K562 (cell line): Measurements from ENCODE around the gene NVL. TPM values are rescaled to one million over a fixed set of nuclear protein-coding genes. Genes with fewer than 3 reads are reported as not detected.

Experiments
- ATAC-seq: fragments of 200-7000 bp; cut with Tn5 transposase; 3 replicates; pipeline ENCODE4 v1.9.1; 2020; ENCODE audit warnings: moderate library complexity
- BruUV-seq: library from RNA; stranded (reverse); fragments of 400-500 nt; replicated peaks from 2 replicates; lab custom pipeline; 2021; lab: Mats Ljungman, UMichigan
- CTCF ChIA-PET: fragments of 300-600 bp; formaldehyde crosslinking; extraction: SDS; loops from one replicate; lab custom pipeline; 2021; ENCODE audit warnings: low intra/inter-chr PET ratio; lab: Yijun Ruan, JAX
- POLR2A ChIA-PET: fragments of 300-600, 350-650 bp; sonication (Branson Sonifier 250); formaldehyde crosslinking; extraction: SDS; loops from one replicate; lab custom pipeline; 2021; ENCODE audit warnings: antibody characterized with exemption, inconsistent platforms; lab: Yijun Ruan, JAX
- DNase-seq, 4 experiments: peaks; one replicate each; pipeline versions ENCODE4 v3.0.0 to v3.0.0-alpha.2; 2011 to 2018; ENCODE audit warnings: low spot score in 3 of 4, mixed read lengths in 3 of 4; ENCODE audit errors: extremely low read depth in 1 of 4
- FAIRE-seq: peaks from 2 replicates; lab custom pipeline; 2011; peaks lifted over from hg19 to GRCh38; lab: Jason Lieb, UNC
- H2AFZ ChIP-seq: 2 replicates; pipeline ENCODE4 v1.6.0; 2011; ENCODE audit warnings: low read depth, low read length, control low read depth, inconsistent platforms
- H3K27ac ChIP-seq: fragments of 200-600 bp; 3 replicates; pipeline ENCODE4 v1.8.0; 2011; ENCODE audit warnings: low read depth, mild to moderate bottlenecking, control low read depth, inconsistent platforms, low read length, moderate library complexity, mixed read lengths; ENCODE audit errors: extremely low read depth
- H3K27me3 ChIP-seq, 2 experiments: fragments of 300-600 bp in 1 of 2; 2 replicates in 1 of 2; 3 replicates in 1 of 2; pipeline versions ENCODE4 v1.6.0 to v1.8.0; 2011; ENCODE audit warnings: inconsistent platforms in 2 of 2, low read length in 2 of 2, mild to moderate bottlenecking in 1 of 2, mixed read lengths in 1 of 2, moderate library complexity in 1 of 2; ENCODE audit not compliant: control insufficient read depth in 2 of 2, insufficient read depth in 2 of 2
- H3K36me3 ChIP-seq: fragments of 300-600 bp; 3 replicates; pipeline ENCODE4 v1.8.0; 2011; ENCODE audit warnings: mild to moderate bottlenecking, low read length, inconsistent platforms; ENCODE audit not compliant: control insufficient read depth, insufficient read depth
- H3K4me1 ChIP-seq, 2 experiments: fragments of 200-600 bp in 1 of 2; replicated peaks in 1 of 2; 2 replicates in 1 of 2; 3 replicates in 1 of 2; pipeline versions ENCODE4 v1.5.1 to v1.8.0; 2011; ENCODE audit warnings: inconsistent platforms in 2 of 2, low read length in 2 of 2, mild to moderate bottlenecking in 1 of 2, mixed read lengths in 1 of 2, moderate library complexity in 1 of 2; ENCODE audit not compliant: control insufficient read depth in 2 of 2, insufficient read depth in 2 of 2
- H3K4me2 ChIP-seq: 2 replicates; pipeline ENCODE4 v1.6.1; 2011; ENCODE audit warnings: low read length, control low read depth, inconsistent platforms, mixed read lengths; ENCODE audit not compliant: insufficient read depth
- H3K4me3 ChIP-seq: fragments of 200-600 bp; sonication (generic), shearing (Covaris generic); 2 replicates; pipeline ENCODE4 v1.5.1; 2016; ENCODE audit warnings: control low read depth, inconsistent platforms
- H3K79me2 ChIP-seq: fragments of 200-600 bp; 3 replicates; pipeline ENCODE4 v1.8.0; 2011; ENCODE audit warnings: low read length, inconsistent platforms; ENCODE audit not compliant: control insufficient read depth, insufficient read depth
- H3K9ac ChIP-seq, 2 experiments: 2 replicates each; pipeline versions ENCODE4 v1.6.0 to v1.6.1; 2011; ENCODE audit warnings: low read depth in 2 of 2, low read length in 2 of 2, control low read depth in 1 of 2, inconsistent platforms in 1 of 2, mild to moderate bottlenecking in 1 of 2, mixed read lengths in 1 of 2; ENCODE audit not compliant: insufficient read depth in 1 of 2
- H3K9me1 ChIP-seq: one replicate; pipeline ENCODE4 v1.6.0; 2011; ENCODE audit warnings: inconsistent platforms, mild to moderate bottlenecking, low read length, moderate library complexity; ENCODE audit not compliant: control insufficient read depth, insufficient read depth
- H3K9me3 ChIP-seq: replicated peaks from 2 replicates; pipeline ENCODE4 v1.5.1; 2011; ENCODE audit warnings: low read depth, low read length, inconsistent platforms; ENCODE audit not compliant: control insufficient read depth, insufficient read depth
- H4K20me1 ChIP-seq: replicated peaks from 2 replicates; pipeline ENCODE4 v1.6.1; 2011; ENCODE audit warnings: low read length, inconsistent platforms, mixed read lengths; ENCODE audit not compliant: control insufficient read depth, insufficient read depth
- CBFA2T3 ChIP-seq: fragments of 450-650 bp; IDR thresholded peaks from 2 replicates; pipeline ENCODE4 v1.6.1; 2017
- FOXJ3 ChIP-seq: sonication (generic); formaldehyde crosslinking; IDR thresholded peaks from 2 replicates; pipeline ENCODE4 v1.4.0; 2020; ENCODE audit warnings: mild to moderate bottlenecking, missing genetic modification reagents
- FUS ChIP-seq: fragments of 200-400 bp; formaldehyde crosslinking; optimal IDR thresholded peaks from 2 replicates; pipeline ENCODE3; 2017; ENCODE audit warnings: low read depth, low read length
- HIVEP1 ChIP-seq: fragments of 250-450 bp; sonication (Bioruptor Pico); IDR thresholded peaks from 2 replicates; pipeline ENCODE4 v1.4.0; 2020; ENCODE audit warnings: mild to moderate bottlenecking
- MYC ChIP-seq, 2 experiments: fragments of 250-450 bp in 1 of 2; sonication (Bioruptor Pico) in 1 of 2; IDR thresholded peaks; 2 replicates each; pipeline versions ENCODE4 v1.5.1 to v1.6.1; 2012 to 2021; ENCODE audit warnings: low read depth in 2 of 2, borderline replicate concordance in 1 of 2, improper control_type of control experiment in 1 of 2, low read length in 1 of 2, mild to moderate bottlenecking in 1 of 2, moderate library complexity in 1 of 2
- NFIX ChIP-seq: fragments of 250-450 bp; sonication (Bioruptor Pico); IDR thresholded peaks from 2 replicates; pipeline ENCODE4 v1.4.0; 2020; ENCODE audit warnings: low read depth, mild to moderate bottlenecking, moderate library complexity
- TCF3 ChIP-seq: sonication (generic); formaldehyde crosslinking; IDR thresholded peaks from 2 replicates; pipeline ENCODE4 v1.4.0; 2020; ENCODE audit warnings: mild to moderate bottlenecking, missing genetic modification reagents
- XRCC3 ChIP-seq: fragments of 450-650 bp; IDR thresholded peaks from 2 replicates; pipeline ENCODE4 v1.6.1; 2017; ENCODE audit warnings: mild to moderate bottlenecking, moderate library complexity
- ZNF121 ChIP-seq: sonication (generic); formaldehyde crosslinking; conservative IDR thresholded peaks from 2 replicates; pipeline ENCODE4 v1.8.0; 2022; ENCODE audit warnings: missing genetic modification reagents
- ZNF217 ChIP-seq: sonication (generic); formaldehyde crosslinking; IDR thresholded peaks from 2 replicates; pipeline ENCODE4 v1.8.0; 2022; ENCODE audit warnings: mild to moderate bottlenecking, missing genetic modification reagents
- WGBS: fragments of 100-300 bp; shearing (Covaris generic); methylation state at CpG from one replicate; pipeline ENCODE4 v1.1.6; 2016; ENCODE audit warnings: low coverage, mixed read lengths; ENCODE audit not compliant: insufficient coverage; ENCODE audit errors: missing lambda C conversion rate; 5-methylcytosine and 5-hydroxymethylcytosine counted together
- in situ Hi-C: fragments of 300-500 bp; cut with MboI; formaldehyde crosslinking; loops from 4 replicates; pipeline ENCODE4 v1.15.0; 2018; ENCODE audit warnings: inconsistent platforms, mixed read lengths
- intact Hi-C: fragments of 100-400 bp; cut with micrococcal nuclease; formaldehyde crosslinking; loops from 2 replicates; pipeline ENCODE4 v1.14.2; 2022
- polyA plus RNA-seq, 8 experiments: library from polyadenylated mRNA; depleted of rRNA in 4 of 8; stranded (reverse) in 5 of 8; unstranded in 3 of 8; fragments of >200 nt; fragmentation: Nextera tagmentation in 2 of 8; fragmentation: Illumina TruSeq in 1 of 8; extraction: Ambion mirVana in 2 of 8; extraction: Trizol in 1 of 8; gene quantifications; 2 replicates each; pipeline versions ENCODE4 v1.2.1 to v1.2.3, GENCODE V29; 2011 to 2014; ENCODE audit warnings: inconsistent platforms in 1 of 8, missing spikeins in 1 of 8
- total RNA-seq, 7 experiments: library from RNA; depleted of rRNA in 6 of 7; stranded (reverse); fragments of >200 nt in 6 of 7; fragmentation: Illumina TruSeq in 2 of 7; extraction: Trizol in 2 of 7; gene quantifications; 2 replicates each; pipeline versions ENCODE4 v1.2.1 to v1.2.3, GENCODE V29; 2011 to 2021; ENCODE audit warnings: low replicate concordance in 1 of 7
- TF ChIP-seq, protein P1 (sequence below): fragments of 200-800 bp; sonication (Bioruptor generic); IDR thresholded peaks from 2 replicates; pipeline ENCODE4 v1.6.1; 2017; ENCODE audit warnings: missing genetic modification characterization, missing compliant biosample characterization
- TF ChIP-seq, protein P2 (sequence below): fragments of 450-650 bp; IDR thresholded peaks from 2 replicates; pipeline ENCODE4 v1.6.1; 2016; ENCODE audit warnings: low read depth, mild to moderate bottlenecking, moderate library complexity
- TF ChIP-seq, protein P3 (sequence below): sonication (generic); formaldehyde crosslinking; IDR thresholded peaks from 2 replicates; pipeline ENCODE4 v1.8.0; 2023; ENCODE audit warnings: mild to moderate bottlenecking, missing genetic modification reagents

NVL gene
- total and polyA plus RNA-seq, 9 of the 15 experiments (the other 6 are each of a cell fraction or from before 2014, with no cell fraction given) = 32.5 to 86.6 (median 62.9) TPM

DNA sequence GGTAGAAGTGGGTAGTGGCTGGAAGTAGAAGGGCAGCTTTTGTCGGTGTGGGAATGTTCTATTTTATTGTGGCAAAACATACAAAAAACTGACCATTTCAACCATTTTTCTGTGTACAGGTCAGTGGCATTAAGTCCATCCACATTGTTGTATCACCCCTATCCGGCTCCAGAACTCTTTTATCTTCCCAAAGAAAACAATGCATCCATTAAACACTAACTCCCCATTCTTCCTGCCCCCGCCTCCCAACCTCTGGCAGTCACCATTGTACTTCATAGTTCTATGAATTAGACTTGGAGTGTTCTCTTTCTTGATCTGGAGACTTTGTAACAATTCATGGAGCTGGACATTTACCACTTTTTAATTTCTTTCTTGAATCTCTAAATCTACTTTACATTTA lies 91.2 kb downstream of the NVL start:
- CTCF ChIA-PET = no interaction called here
- POLR2A ChIA-PET = interaction anchor here (1.6 kb wide), 1 partner anchor 12 kb away, joined by 4 read pairs; no protein-coding TSS in a partner anchor
- no peaks in the 10 kb centered on the region for H3K4me1 ChIP-seq
- no peak overlapping the region for H3K4me2 ChIP-seq
- FAIRE-seq = no peak
- H3K27ac ChIP-seq = no peak overlapping the region
- no peaks in the 10 kb centered on the region for H4K20me1 ChIP-seq
- peaks cover 45% of the 10 kb centered on the region for H3K36me3 ChIP-seq
- no TSS peak for BruUV-seq
- no peak overlapping the region for H3K4me3 ChIP-seq
- no peak for DNase-seq
- no peaks in the 10 kb centered on the region for H3K9me3 ChIP-seq
- H3K9ac ChIP-seq = no peak overlapping the region
- no peaks in the 10 kb centered on the region for H3K9me1 ChIP-seq
- intact Hi-C loops (no loop called here), in situ Hi-C loops (no loop called here)
- no peak overlapping the region for H2AFZ ChIP-seq
- 81% methylated on average over 3 of the region's 3 CpGs for WGBS
- TF ChIP-seq FOXJ3 (CRISPR knock-in tag) = no peak
- TF ChIP-seq TCF3 (CRISPR knock-in tag) = no peak
- no peak for TF ChIP-seq NFIX
- no peak for TF ChIP-seq CBFA2T3
- no peak for TF ChIP-seq XRCC3
- TF ChIP-seq ZNF121 = no peak
- TF ChIP-seq, all 486 proteins: peak for 0
- Histone ChIP-seq H3K27me3 (no peaks in the 10 kb centered on the region), H3K79me2 (no peaks in the 10 kb centered on the region)
- ATAC-seq = no peak

DNA sequence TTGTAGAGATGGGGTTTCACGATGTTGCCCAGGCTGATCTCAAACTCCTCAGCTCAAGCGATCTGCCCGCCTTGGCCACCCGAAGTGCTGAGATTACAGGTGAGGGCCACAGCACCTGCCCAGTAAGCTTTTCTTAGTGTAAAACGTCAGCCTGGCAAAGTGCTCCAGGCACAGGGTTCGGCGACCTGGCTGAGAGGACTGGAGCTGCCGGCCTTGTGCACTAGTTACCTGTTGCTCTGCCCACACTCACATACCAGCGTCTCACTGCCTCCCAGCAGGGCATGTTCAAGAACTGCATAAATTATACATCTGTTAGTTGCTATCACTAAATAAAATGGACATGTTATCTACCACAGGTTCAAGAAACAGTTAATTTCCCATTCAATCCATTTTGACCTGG lies 91.8 kb downstream of the NVL start:
- ChIA-PET POLR2A (interaction anchor here (0.8 to 1.8 kb wide), 4 partner anchors 10 to 25 kb away, joined by 3 to 4 read pairs (median 4); no protein-coding TSS in a partner anchor), CTCF (no interaction called here)
- BruUV-seq = no TSS peak
- no peak overlapping the region for H3K4me2 ChIP-seq
- H3K27me3 ChIP-seq = no peaks in the 10 kb centered on the region
- intact Hi-C loops = no loop called here
- FAIRE-seq (no peak), DNase-seq (no peak), ATAC-seq (no peak)
- H3K4me3 ChIP-seq = no peak overlapping the region
- H3K9me3 ChIP-seq = no peaks in the 10 kb centered on the region
- no peak overlapping the region for H2AFZ ChIP-seq
- in situ Hi-C loops = no loop called here
- peaks cover 47% of the 10 kb centered on the region for H3K36me3 ChIP-seq
- no peaks in the 10 kb centered on the region for H4K20me1 ChIP-seq
- no peak overlapping the region for H3K27ac ChIP-seq
- no peaks in the 10 kb centered on the region for H3K4me1 ChIP-seq
- H3K9ac ChIP-seq = no peak overlapping the region
- no peaks in the 10 kb centered on the region for H3K9me1 ChIP-seq
- 85% methylated on average over 9 of the region's 9 CpGs for WGBS
- H3K79me2 ChIP-seq = no peaks in the 10 kb centered on the region
- TF ChIP-seq, protein P1, sequence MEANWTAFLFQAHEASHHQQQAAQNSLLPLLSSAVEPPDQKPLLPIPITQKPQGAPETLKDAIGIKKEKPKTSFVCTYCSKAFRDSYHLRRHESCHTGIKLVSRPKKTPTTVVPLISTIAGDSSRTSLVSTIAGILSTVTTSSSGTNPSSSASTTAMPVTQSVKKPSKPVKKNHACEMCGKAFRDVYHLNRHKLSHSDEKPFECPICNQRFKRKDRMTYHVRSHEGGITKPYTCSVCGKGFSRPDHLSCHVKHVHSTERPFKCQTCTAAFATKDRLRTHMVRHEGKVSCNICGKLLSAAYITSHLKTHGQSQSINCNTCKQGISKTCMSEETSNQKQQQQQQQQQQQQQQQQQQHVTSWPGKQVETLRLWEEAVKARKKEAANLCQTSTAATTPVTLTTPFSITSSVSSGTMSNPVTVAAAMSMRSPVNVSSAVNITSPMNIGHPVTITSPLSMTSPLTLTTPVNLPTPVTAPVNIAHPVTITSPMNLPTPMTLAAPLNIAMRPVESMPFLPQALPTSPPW (CRISPR knock-in tag) = no peak
- TF ChIP-seq ZNF217 (no peak), HIVEP1 (CRISPR knock-in tag) (no peak), FUS (no peak), MYC (IDR thresholded peaks at IDR 0.05; ENCODE audit: low read depth, low read length) (no peak), MYC (CRISPR knock-in tag; IDR thresholded peaks at IDR 0.05; ENCODE audit: borderline replicate concordance, low read depth) (no peak)
- TF ChIP-seq, protein P2, sequence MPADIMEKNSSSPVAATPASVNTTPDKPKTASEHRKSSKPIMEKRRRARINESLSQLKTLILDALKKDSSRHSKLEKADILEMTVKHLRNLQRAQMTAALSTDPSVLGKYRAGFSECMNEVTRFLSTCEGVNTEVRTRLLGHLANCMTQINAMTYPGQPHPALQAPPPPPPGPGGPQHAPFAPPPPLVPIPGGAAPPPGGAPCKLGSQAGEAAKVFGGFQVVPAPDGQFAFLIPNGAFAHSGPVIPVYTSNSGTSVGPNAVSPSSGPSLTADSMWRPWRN = no peak
- TF ChIP-seq, protein P3, sequence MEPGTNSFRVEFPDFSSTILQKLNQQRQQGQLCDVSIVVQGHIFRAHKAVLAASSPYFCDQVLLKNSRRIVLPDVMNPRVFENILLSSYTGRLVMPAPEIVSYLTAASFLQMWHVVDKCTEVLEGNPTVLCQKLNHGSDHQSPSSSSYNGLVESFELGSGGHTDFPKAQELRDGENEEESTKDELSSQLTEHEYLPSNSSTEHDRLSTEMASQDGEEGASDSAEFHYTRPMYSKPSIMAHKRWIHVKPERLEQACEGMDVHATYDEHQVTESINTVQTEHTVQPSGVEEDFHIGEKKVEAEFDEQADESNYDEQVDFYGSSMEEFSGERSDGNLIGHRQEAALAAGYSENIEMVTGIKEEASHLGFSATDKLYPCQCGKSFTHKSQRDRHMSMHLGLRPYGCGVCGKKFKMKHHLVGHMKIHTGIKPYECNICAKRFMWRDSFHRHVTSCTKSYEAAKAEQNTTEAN (CRISPR knock-in tag) = no peak
